HG03139 (cell line): ENCODE data around the gene ARHGEF17.

Experiments
- ATAC-seq: cut with Tn5 transposase; IDR thresholded peaks from one replicate; pipeline ENCODE4 v1.9.1; 2021; ENCODE audit not compliant: unreplicated experiment

ARHGEF17 gene

DNA sequence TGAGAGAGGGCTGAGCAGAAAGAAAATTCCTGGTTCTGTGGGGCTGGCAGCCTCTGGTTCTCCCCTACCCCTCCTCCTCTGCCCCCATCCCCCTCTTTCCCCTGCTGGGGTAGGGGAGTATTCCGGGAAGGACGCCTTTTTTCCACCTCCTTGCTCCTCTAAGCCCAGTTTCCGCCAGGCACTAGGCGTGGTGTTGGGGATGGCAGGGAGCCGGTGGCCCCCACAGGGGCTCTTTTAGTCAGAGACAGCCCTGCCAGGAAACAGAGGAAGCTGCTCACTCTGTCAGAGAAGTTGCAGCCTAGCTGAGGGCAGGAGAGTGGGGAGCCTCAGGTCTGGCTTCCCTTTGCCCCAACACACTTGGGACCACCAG lies 15.6 kb upstream of the ARHGEF17 start:
- no peak for ATAC-seq

GRCh38 chr11:73293356-73293936 lies 14.6 kb upstream of the ARHGEF17 start:
- no peak for ATAC-seq

DNA sequence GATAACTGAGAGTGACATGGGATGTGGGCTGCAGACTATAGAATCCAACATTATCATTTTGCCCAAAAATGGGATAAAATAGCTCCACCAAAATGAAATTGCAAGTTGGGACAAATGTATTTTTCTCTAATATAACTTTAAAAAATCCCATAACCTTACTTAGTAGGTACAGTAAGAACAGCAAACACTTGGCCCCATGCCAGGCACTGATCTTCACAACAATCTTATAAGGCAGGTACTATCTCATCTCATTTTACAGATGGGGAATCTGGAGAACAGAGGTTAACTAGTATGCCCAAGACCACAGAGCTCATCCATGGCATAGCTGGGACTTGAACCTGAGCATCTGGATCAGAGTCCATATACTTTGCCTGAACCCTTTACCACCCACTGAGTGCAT lies 13.5 kb upstream of the ARHGEF17 start:
- ATAC-seq = no peak

DNA sequence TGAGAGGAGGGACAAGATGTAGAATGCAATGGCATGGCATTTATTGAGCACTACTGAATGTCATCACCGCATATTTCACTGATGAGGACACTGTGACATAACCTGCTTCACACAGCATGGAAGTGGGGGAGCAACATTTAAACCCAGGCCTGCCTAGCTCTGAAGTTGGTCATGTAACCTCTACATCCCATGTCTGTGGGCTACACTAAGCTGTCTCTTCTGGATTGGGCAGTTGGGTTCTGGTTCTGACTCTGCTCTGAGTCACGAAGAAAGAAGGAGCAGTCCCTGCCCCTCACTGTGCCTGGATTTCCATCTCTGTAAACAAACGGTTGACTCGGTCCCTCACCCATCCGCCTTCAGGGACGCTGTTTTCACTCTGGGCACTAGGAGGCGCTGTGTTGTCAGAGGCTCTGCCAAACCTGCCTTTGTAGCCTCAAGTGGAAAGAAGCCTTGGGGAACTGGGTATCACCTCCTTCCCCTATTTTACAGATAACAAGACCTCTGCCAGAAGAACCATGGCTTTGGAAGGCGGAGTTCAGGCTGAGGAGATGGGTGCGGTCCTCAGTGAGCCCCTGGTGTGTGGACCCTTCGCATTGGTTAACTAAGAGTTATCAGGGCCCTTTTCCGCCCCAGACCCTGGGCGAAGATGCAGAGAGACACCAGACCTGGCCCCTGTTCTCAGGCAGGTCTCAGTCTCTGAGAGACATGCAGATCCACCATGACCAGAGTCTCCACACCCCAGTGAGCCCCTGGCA lies 12.7 kb upstream of the ARHGEF17 start:
- no peak for ATAC-seq

GRCh38 chr11:73295996-73296318 lies 12.1 kb upstream of the ARHGEF17 start:
- ATAC-seq = no peak

DNA sequence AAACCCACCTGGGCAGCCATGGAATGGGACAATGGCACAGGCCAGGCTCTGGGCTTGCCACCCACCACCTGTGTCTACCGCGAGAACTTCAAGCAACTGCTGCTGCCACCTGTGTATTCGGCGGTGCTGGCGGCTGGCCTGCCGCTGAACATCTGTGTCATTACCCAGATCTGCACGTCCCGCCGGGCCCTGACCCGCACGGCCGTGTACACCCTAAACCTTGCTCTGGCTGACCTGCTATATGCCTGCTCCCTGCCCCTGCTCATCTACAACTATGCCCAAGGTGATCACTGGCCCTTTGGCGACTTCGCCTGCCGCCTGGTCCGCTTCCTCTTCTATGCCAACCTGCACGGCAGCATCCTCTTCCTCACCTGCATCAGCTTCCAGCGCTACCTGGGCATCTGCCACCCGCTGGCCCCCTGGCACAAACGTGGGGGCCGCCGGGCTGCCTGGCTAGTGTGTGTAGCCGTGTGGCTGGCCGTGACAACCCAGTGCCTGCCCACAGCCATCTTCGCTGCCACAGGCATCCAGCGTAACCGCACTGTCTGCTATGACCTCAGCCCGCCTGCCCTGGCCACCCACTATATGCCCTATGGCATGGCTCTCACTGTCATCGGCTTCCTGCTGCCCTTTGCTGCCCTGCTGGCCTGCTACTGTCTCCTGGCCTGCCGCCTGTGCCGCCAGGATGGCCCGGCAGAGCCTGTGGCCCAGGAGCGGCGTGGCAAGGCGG lies 11.4 kb upstream of the ARHGEF17 start:
- ATAC-seq = no peak

DNA sequence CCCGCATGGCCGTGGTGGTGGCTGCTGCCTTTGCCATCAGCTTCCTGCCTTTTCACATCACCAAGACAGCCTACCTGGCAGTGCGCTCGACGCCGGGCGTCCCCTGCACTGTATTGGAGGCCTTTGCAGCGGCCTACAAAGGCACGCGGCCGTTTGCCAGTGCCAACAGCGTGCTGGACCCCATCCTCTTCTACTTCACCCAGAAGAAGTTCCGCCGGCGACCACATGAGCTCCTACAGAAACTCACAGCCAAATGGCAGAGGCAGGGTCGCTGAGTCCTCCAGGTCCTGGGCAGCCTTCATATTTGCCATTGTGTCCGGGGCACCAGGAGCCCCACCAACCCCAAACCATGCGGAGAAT lies 10.9 kb upstream of the ARHGEF17 start:
- no peak for ATAC-seq

DNA sequence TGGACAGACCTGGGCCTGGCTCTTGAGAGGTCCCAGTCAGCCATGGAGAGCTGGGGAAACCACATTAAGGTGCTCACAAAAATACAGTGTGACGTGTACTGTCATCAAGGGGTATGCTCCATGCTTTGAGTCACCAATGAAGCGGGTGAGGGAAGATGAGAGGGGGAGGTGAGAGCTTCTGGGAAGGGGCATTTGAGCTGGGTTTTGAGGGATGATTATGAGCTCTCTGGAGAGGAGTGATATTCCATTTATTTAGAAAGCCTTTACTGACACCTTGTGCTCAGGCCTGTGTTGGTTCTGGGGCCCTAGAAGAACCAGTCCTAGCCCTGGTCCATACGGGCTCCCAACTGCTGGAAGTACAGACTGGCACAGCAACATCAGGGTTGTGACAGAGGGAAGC lies 10.4 kb upstream of the ARHGEF17 start:
- ATAC-seq = no peak

- no peak for ATAC-seq
Observed at GRCh38 chr11:73298233-73298632, 9.8 kb upstream of the ARHGEF17 start.

DNA sequence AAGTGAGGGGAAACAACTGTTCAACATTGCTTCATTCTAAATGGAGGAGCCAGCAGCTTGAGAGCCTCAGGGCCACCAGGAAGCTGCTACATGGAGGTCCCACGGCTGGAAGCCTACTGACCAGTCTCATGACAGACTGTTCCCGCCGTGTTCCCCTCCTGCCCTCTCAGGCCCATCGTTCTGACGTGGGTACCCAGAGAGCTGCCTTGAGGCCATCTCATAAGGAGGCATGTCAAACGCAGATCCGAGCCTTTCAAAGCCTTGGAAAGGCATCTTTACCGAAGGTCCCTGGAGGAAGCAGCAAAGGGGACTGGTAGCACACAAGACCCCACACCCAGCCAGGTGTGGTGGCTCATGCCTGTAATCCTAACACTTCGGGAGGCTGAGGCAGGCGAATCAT lies 8.3 kb upstream of the ARHGEF17 start:
- no peak for ATAC-seq

- no peak for ATAC-seq
Observed at GRCh38 chr11:73306069-73306841, 1.8 kb upstream of the ARHGEF17 start.

GRCh38 chr11:73306977-73307322 lies 1.1 kb upstream of the ARHGEF17 start:
- no peak for ATAC-seq

DNA sequence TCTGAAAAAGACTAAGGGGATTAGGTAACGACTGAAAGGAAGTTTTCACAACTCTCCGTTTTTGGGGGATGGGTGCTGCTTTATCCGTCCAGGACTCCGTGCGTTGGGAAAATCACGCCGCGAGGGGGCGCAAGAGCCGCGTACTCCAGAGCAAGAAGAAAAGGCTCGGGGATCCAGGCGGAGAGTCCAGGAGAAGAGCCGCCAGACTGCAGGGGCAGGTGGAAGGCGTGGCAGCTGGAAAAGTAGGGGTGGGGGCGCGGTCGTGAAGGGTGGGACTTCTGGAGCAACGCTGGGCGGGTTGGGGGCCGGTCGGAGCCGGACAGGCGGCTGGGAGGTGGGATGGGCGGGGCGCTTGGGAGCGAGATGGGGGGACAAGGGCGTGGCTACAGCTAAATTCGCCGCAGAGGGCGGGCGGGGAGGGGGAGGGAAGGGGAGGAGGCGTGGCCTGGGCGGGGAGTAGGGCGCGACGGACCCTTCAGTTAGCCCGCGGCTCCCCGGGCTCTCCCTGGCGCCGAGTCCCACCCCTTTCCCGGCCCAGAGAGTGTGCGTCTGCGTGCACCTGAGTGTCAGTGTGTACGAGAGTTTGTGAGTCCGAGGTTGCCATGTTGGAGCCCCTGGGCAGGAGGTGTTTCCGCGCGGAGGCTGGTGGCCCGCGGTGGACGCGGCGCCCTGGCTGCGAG lies 613 bp upstream of the ARHGEF17 start:
- peak; percentile 50 for ATAC-seq

DNA sequence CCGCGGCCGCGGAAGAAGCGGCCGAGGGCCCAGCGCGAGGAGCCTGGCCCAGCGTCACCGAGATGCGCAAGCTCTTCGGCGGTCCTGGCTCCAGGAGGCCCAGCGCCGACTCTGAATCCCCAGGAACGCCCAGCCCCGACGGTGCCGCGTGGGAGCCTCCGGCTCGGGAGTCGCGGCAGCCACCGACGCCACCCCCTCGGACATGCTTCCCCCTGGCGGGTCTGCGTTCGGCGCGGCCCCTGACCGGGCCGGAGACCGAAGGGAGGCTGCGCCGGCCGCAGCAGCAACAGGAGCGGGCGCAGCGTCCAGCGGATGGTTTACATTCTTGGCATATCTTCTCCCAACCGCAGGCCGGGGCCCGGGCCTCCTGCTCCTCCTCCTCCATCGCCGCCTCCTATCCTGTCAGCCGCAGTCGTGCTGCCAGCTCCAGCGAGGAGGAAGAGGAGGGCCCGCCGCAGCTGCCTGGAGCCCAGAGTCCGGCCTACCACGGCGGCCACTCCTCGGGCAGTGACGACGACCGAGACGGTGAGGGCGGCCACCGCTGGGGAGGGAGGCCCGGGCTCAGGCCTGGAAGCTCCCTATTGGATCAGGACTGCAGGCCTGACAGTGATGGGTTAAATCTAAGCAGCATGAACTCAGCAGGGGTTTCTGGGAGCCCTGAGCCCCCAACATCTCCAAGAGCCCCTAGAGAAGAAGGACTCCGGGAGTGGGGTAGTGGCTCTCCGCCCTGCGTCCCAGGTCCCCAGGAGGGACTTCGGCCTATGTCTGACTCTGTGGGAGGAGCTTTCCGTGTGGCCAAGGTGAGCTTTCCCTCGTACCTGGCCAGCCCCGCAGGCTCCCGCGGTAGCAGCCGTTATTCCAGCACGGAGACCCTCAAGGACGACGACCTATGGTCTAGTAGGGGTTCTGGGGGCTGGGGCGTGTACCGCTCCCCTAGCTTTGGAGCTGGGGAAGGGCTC lies 1.2 kb downstream of the ARHGEF17 start:
- no peak for ATAC-seq

GRCh38 chr11:73310076-73310475 lies 2.0 kb downstream of the ARHGEF17 start:
- no peak for ATAC-seq

DNA sequence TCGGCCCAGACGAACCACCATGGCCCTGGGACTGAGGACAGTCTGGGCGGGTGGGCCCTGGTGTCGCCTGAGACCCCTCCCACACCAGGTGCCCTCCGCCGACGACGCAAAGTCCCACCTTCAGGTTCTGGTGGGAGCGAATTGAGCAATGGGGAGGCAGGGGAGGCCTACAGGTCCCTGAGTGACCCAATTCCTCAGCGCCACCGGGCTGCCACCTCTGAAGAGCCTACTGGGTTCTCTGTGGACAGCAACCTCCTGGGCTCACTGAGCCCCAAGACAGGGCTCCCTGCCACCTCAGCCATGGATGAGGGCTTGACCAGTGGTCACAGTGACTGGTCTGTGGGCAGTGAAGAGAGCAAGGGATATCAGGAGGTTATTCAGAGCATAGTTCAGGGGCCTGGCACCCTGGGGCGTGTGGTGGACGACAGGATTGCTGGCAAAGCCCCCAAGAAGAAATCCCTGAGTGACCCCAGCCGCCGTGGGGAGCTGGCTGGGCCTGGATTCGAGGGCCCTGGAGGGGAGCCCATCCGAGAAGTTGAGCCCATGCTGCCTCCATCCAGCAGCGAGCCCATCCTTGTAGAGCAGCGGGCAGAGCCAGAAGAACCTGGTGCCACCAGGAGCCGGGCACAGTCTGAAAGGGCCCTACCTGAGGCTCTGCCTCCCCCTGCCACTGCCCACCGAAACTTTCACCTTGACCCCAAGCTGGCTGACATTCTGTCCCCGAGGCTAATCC lies 2.8 kb downstream of the ARHGEF17 start:
- ATAC-seq = no peak

- ATAC-seq = no peak
Observed at GRCh38 chr11:73311394-73311869, 3.4 kb downstream of the ARHGEF17 start.

DNA sequence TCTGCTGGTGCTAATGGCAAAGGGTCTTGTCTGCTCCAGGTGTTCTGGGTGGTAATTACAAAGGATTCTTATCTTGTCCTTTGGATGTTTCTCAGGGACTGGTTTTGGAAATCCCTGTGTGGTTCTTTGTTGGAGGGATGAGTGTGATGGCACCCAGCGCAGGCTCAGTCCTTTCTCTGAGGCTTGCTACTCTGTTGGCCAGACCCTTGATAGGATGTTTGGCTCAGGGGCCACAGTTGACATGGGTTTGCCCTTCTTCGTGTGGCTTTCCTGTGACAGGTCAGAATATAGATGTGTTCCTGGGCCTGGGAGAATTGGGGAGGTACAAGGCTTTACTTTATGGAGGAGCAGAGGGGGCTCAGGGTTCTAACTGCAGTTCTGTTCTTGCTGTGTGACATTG lies 4.0 kb downstream of the ARHGEF17 start:
- no peak for ATAC-seq

DNA sequence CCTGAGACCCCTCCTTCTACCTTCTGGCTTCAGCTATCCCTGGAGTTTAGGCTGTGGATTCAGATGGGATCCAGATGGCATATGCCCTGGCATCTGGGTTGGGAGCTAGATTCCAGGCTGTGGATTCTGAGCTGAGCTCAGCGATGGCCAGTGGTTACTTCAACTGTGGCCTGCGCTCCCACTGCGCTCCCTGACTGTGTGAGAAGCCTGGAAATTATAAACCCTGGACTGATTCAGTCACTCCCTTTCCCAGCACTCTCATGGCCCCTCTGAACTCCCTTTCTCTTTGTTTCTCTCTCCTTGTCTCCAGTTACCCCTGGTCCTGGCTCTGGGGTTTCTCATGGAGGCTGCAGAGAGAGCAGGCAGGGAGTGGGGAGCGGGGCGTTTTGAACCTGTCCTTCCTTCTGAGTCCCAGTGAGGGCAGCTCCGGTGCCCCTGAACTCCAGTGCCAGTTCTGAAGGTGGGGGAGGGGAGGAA lies 4.8 kb downstream of the ARHGEF17 start:
- ATAC-seq = no peak
